HEK293 (cell line): ENCODE measurements around the gene TRIM9.

Experiments used
- CTCF ChIA-PET: fragments of 350-600 bp; formaldehyde crosslinking; extraction: SDS; loops from one replicate; lab custom pipeline; 2021; ENCODE audit warnings: antibody characterized with exemption; lab: Yijun Ruan, JAX
- POLR2A ChIA-PET: fragments of 300-600 bp; formaldehyde crosslinking; extraction: SDS; loops from one replicate; lab custom pipeline; 2020; ENCODE audit warnings: antibody characterized with exemption, inconsistent platforms; lab: Yijun Ruan, JAX
- H3K27ac ChIP-seq: fragments of 200-500 bp; sonication (Bioruptor generic); 2 replicates; pipeline ENCODE4 v1.5.1; 2014; ENCODE audit warnings: low read depth, low read length, control low read depth, inconsistent platforms; ENCODE audit errors: extremely low read depth
- H3K36me3 ChIP-seq, 2 experiments: fragments of 200-500 bp in 1 of 2; sonication (Bioruptor generic) in 1 of 2; 1 replicate in 1 of 2; 2 replicates in 1 of 2; pipeline ENCODE4 v1.5.1; 2014 to 2017; ENCODE audit warnings: inconsistent platforms in 2 of 2, low read length in 2 of 2; ENCODE audit not compliant: control insufficient read depth in 2 of 2, insufficient read depth in 1 of 2
- H3K4me1 ChIP-seq: fragments of 200-500 bp; sonication (Bioruptor generic); 2 replicates; pipeline ENCODE4 v1.5.1; 2014; ENCODE audit warnings: mild to moderate bottlenecking, low read length, inconsistent platforms; ENCODE audit not compliant: control insufficient read depth, insufficient read depth
- H3K4me3 ChIP-seq: 2 replicates; pipeline ENCODE4 v1.5.1; 2011; ENCODE audit warnings: low read depth, mild to moderate bottlenecking, control low read depth, low read length, moderate library complexity
- H3K9me3 ChIP-seq: fragments of 200-500 bp; sonication (Bioruptor generic); 2 replicates; pipeline ENCODE4 v1.5.1; 2014; ENCODE audit warnings: low read depth, low read length, inconsistent platforms; ENCODE audit not compliant: control insufficient read depth, insufficient read depth
- HOXA7 ChIP-seq: sonication (generic); formaldehyde crosslinking; IDR thresholded peaks from 2 replicates; pipeline ENCODE4 v1.8.1; 2022; ENCODE audit warnings: missing genetic modification reagents, borderline replicate concordance
- HOXC10 ChIP-seq: sonication (generic); formaldehyde crosslinking; IDR thresholded peaks from 2 replicates; pipeline ENCODE4 v1.8.1; 2023; ENCODE audit warnings: mild to moderate bottlenecking, missing genetic modification reagents
- MZF1 ChIP-seq: fragments of 450-650 bp; formaldehyde crosslinking; IDR thresholded peaks from 2 replicates; pipeline ENCODE4 v1.5.1; 2017; ENCODE audit warnings: missing biosample characterization, missing genetic modification characterization, borderline replicate concordance
- OSR2 ChIP-seq: fragments of 450-650 bp; formaldehyde crosslinking; IDR thresholded peaks from 2 replicates; pipeline ENCODE4 v1.5.1; 2016; ENCODE audit warnings: missing biosample characterization, missing genetic modification characterization
- ZBTB17 ChIP-seq: fragments of 450-650 bp; formaldehyde crosslinking; IDR thresholded peaks from 2 replicates; pipeline ENCODE4 v1.5.1; 2016; ENCODE audit warnings: missing biosample characterization, missing genetic modification characterization
- ZBTB20 ChIP-seq: fragments of 450-650 bp; formaldehyde crosslinking; IDR thresholded peaks from 2 replicates; pipeline ENCODE4 v1.5.1; 2016; ENCODE audit warnings: missing biosample characterization, missing genetic modification characterization
- ZFHX2 ChIP-seq: fragments of 450-650 bp; formaldehyde crosslinking; conservative IDR thresholded peaks from 2 replicates; pipeline ENCODE4 v1.5.1; 2016; ENCODE audit warnings: missing biosample characterization, missing genetic modification characterization
- ZNF114 ChIP-seq: fragments of 450-650 bp; formaldehyde crosslinking; IDR thresholded peaks from 2 replicates; pipeline ENCODE4 v1.5.0; 2017; ENCODE audit warnings: missing biosample characterization, missing genetic modification characterization
- ZNF24 ChIP-seq: fragments of 450-650 bp; formaldehyde crosslinking; IDR thresholded peaks from 2 replicates; pipeline ENCODE4 v1.5.1; 2016; ENCODE audit warnings: missing biosample characterization, missing genetic modification characterization
- ZNF292 ChIP-seq: fragments of 450-650 bp; formaldehyde crosslinking; IDR thresholded peaks from 2 replicates; pipeline ENCODE4 v1.5.1; 2016; ENCODE audit warnings: low read depth, missing biosample characterization, missing genetic modification characterization, borderline replicate concordance
- ZNF416 ChIP-seq: fragments of 450-650 bp; formaldehyde crosslinking; IDR thresholded peaks from 2 replicates; pipeline ENCODE4 v1.5.1; 2016; ENCODE audit warnings: missing biosample characterization, missing genetic modification characterization
- ZNF560 ChIP-seq: fragments of 450-650 bp; formaldehyde crosslinking; IDR thresholded peaks from 2 replicates; pipeline ENCODE4 v1.5.1; 2017; ENCODE audit warnings: missing biosample characterization, missing genetic modification characterization, borderline replicate concordance
- ZNF791 ChIP-seq: fragments of 450-650 bp; formaldehyde crosslinking; IDR thresholded peaks from 2 replicates; pipeline ENCODE4 v1.5.1; 2016; ENCODE audit warnings: missing biosample characterization, missing genetic modification characterization
- TF ChIP-seq, protein P1 (sequence below): fragments of 450-650 bp; formaldehyde crosslinking; IDR thresholded peaks from 2 replicates; pipeline ENCODE4 v1.5.1; 2016; ENCODE audit warnings: missing biosample characterization, missing genetic modification characterization
- TF ChIP-seq, protein P2 (sequence below): fragments of 450-650 bp; IDR thresholded peaks from 2 replicates; pipeline ENCODE4 v1.5.1; 2018; ENCODE audit warnings: missing biosample characterization, mild to moderate bottlenecking, missing genetic modification characterization
- TF ChIP-seq, protein P3 (sequence below): fragments of 450-650 bp; formaldehyde crosslinking; IDR thresholded peaks from 2 replicates; pipeline ENCODE4 v1.5.1; 2016; ENCODE audit warnings: missing biosample characterization, missing genetic modification characterization
- TF ChIP-seq, protein P4 (sequence below): fragments of 450-650 bp; formaldehyde crosslinking; IDR thresholded peaks from 2 replicates; pipeline ENCODE4 v1.5.1; 2017; ENCODE audit warnings: missing biosample characterization, missing genetic modification characterization

The TRIM9 gene

DNA sequence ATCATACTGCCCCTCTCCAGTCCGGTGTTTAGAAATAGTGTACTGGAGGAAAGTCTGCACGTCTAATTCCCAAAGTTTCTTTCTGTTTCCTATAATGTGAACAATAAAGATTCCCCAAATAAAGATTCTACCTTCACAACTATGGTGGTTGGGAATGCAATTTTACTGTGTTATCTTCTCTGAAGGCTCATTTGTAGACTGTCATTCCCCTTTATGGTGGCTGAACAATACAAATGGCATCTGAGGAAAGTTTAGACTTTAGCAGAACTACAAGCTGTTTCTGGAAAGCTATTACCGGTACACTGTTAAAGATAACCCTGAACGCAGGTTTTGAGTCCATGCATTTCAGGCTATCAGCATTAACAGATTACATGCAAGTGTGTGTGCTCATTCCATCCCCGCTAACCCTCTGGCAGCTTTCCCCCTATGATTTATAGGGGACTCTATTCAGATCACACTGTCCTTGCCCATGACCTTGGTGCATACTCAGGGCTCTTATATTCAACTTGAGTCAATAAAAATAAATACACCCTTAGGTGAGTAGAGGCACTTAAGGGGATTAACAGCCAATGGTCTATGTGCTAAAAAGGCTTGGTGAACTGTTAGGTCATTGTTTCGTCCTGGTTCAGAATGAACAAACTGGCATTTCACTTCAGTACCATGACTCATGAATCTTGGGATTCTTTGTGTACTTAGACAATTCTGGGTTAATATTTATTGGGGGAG lies 89.9 kb downstream of the TRIM9 start (continued):
- TF ChIP-seq HOXC10 (CRISPR knock-in tag) (no peak), ZBTB17 (tag by site-specific recombination) (peak; percentile 39; the same call in 1 of the 2 replicates), ZNF292 (tag by site-specific recombination) (no peak), MZF1 (tag by site-specific recombination) (0 out of 2 replicates have a peak, but pooled peaks have one; percentile 61), ZBTB20 (tag by site-specific recombination) (peak; percentile 19; the same call in 1 of the 2 replicates), OSR2 (tag by site-specific recombination) (peak; percentile 45; the same call in 1 of the 2 replicates), ZNF791 (no peak), ZNF416 (tag by site-specific recombination) (no peak), ZNF114 (no peak), ZNF24 (tag by site-specific recombination) (0 out of 2 replicates have a peak, but pooled peaks have one; percentile 37), ZNF560 (tag by site-specific recombination) (no peak)
- TF ChIP-seq, protein P1, sequence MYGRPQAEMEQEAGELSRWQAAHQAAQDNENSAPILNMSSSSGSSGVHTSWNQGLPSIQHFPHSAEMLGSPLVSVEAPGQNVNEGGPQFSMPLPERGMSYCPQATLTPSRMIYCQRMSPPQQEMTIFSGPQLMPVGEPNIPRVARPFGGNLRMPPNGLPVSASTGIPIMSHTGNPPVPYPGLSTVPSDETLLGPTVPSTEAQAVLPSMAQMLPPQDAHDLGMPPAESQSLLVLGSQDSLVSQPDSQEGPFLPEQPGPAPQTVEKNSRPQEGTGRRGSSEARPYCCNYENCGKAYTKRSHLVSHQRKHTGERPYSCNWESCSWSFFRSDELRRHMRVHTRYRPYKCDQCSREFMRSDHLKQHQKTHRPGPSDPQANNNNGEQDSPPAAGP (tag by site-specific recombination): 0 out of 2 replicates have a peak, but pooled peaks have one; percentile 34
- TF ChIP-seq, protein P2, sequence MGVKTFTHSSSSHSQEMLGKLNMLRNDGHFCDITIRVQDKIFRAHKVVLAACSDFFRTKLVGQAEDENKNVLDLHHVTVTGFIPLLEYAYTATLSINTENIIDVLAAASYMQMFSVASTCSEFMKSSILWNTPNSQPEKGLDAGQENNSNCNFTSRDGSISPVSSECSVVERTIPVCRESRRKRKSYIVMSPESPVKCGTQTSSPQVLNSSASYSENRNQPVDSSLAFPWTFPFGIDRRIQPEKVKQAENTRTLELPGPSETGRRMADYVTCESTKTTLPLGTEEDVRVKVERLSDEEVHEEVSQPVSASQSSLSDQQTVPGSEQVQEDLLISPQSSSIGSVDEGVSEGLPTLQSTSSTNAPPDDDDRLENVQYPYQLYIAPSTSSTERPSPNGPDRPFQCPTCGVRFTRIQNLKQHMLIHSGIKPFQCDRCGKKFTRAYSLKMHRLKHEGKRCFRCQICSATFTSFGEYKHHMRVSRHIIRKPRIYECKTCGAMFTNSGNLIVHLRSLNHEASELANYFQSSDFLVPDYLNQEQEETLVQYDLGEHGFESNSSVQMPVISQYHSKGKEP (tag by site-specific recombination): peak; percentile 65
- TF ChIP-seq, protein P3, sequence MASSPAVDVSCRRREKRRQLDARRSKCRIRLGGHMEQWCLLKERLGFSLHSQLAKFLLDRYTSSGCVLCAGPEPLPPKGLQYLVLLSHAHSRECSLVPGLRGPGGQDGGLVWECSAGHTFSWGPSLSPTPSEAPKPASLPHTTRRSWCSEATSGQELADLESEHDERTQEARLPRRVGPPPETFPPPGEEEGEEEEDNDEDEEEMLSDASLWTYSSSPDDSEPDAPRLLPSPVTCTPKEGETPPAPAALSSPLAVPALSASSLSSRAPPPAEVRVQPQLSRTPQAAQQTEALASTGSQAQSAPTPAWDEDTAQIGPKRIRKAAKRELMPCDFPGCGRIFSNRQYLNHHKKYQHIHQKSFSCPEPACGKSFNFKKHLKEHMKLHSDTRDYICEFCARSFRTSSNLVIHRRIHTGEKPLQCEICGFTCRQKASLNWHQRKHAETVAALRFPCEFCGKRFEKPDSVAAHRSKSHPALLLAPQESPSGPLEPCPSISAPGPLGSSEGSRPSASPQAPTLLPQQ (tag by site-specific recombination): 0 out of 2 replicates have a peak, but pooled peaks have one; percentile 13

DNA sequence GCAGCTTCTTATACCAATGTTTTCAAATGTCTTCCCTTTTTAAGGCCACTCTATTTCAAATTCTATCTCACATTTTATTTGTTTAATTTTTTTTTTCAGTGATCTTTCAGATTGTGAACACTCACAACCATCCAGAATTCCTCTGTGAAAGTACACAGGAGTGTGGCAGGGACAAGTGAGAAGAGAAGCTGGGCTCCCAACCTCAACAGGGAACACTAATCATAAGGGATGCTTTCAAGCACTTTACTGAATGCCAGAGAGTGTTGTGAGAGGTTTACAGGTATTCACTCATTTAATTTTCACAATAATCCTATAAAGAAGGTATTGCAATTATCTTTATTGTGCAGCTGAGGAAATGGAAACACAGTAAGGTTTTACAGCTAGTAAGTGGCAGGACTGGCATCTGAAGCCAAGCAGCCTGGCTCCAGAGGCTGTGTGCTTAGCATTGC lies 90.5 kb downstream of the TRIM9 start:
- TF ChIP-seq HOXA7 (CRISPR knock-in tag): no peak
- TF ChIP-seq, protein P4, sequence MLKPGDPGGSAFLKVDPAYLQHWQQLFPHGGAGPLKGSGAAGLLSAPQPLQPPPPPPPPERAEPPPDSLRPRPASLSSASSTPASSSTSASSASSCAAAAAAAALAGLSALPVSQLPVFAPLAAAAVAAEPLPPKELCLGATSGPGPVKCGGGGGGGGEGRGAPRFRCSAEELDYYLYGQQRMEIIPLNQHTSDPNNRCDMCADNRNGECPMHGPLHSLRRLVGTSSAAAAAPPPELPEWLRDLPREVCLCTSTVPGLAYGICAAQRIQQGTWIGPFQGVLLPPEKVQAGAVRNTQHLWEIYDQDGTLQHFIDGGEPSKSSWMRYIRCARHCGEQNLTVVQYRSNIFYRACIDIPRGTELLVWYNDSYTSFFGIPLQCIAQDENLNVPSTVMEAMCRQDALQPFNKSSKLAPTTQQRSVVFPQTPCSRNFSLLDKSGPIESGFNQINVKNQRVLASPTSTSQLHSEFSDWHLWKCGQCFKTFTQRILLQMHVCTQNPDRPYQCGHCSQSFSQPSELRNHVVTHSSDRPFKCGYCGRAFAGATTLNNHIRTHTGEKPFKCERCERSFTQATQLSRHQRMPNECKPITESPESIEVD (tag by site-specific recombination): peak; percentile 88
- TF ChIP-seq ZFHX2 (tag by site-specific recombination): no peak
- TF ChIP-seq, protein P2 (tag by site-specific recombination): peak; percentile 9; the same call in 1 of the 2 replicates
- Histone ChIP-seq H3K4me1 (peaks cover 34% of the 10 kb centered on the region), H3K9me3 (no peaks in the 10 kb centered on the region), H3K4me3 (no peak overlapping the region), H3K36me3 (peaks cover 0 to 7% of the 10 kb centered on the region in 2 experiments; a peak in 2 of 3 replicates), H3K27ac (peak overlapping the region; percentile 44; the same call in 1 of the 2 replicates)
- ChIA-PET CTCF (interaction anchor here (0.5 kb wide), 1 partner anchor 462 kb away, joined by 3 read pairs; no protein-coding TSS in a partner anchor), POLR2A (no interaction called here)
